Fibroblast of lung (primary cell): ENCODE measurements around the gene SHISA4.

Experiments used
- EZH2 ChIP-seq: IDR thresholded peaks from 2 replicates; pipeline ENCODE4 v1.5.1; 2012; ENCODE audit warnings: low read length, control low read depth, mild to moderate bottlenecking; ENCODE audit errors: missing control alignments
- TF ChIP-seq, protein P1 (sequence below), 2 donors: IDR thresholded peaks in 1 of 2; conservative IDR thresholded peaks in 1 of 2; 1 replicate in 1 of 2; 2 replicates in 1 of 2; pipeline ENCODE4 v1.5.1; 2011 to 2012; ENCODE audit warnings: low read length in 2 of 2, control low read depth in 1 of 2, inconsistent platforms in 1 of 2, low read depth in 1 of 2, mild to moderate bottlenecking in 1 of 2

DNA sequence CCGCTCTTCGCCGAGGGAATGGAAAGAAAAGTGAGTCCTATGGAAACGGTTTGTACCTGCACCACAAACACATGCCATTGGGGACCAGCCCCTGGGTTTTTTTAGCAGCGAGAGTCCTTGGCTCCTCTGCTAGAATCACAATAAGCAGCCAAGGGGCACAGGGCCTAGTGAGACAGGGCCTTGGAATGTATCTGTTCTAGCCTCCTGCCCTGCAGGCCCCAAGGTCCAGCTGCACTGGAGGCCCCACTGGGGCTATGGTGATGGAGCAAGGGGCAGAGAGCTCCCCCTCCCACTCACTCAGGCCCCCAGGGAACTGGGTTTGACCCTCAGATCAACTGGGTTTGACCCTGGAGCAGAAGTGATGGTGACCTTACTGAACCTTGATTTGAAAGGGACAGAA lies 14.4 kb downstream of the SHISA4 start:
- TF ChIP-seq, protein P1, sequence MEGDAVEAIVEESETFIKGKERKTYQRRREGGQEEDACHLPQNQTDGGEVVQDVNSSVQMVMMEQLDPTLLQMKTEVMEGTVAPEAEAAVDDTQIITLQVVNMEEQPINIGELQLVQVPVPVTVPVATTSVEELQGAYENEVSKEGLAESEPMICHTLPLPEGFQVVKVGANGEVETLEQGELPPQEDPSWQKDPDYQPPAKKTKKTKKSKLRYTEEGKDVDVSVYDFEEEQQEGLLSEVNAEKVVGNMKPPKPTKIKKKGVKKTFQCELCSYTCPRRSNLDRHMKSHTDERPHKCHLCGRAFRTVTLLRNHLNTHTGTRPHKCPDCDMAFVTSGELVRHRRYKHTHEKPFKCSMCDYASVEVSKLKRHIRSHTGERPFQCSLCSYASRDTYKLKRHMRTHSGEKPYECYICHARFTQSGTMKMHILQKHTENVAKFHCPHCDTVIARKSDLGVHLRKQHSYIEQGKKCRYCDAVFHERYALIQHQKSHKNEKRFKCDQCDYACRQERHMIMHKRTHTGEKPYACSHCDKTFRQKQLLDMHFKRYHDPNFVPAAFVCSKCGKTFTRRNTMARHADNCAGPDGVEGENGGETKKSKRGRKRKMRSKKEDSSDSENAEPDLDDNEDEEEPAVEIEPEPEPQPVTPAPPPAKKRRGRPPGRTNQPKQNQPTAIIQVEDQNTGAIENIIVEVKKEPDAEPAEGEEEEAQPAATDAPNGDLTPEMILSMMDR (conservative IDR thresholded peaks at IDR 0.05 in 1 of 2, IDR thresholded peaks at IDR 0.05 in 1 of 2; ENCODE audit: low read depth in 1 of 2, low read length in 2 of 2) = no peak
- no peak for TF ChIP-seq EZH2
